Measurements from ENCODE around the gene CIAO3. TPM values are rescaled to one million over a fixed set of nuclear protein-coding genes. Genes with fewer than 3 reads are reported as not detected.

The CIAO3 gene
- total RNA-seq, 1 experiment from 2014 or later = 32.8 TPM

DNA sequence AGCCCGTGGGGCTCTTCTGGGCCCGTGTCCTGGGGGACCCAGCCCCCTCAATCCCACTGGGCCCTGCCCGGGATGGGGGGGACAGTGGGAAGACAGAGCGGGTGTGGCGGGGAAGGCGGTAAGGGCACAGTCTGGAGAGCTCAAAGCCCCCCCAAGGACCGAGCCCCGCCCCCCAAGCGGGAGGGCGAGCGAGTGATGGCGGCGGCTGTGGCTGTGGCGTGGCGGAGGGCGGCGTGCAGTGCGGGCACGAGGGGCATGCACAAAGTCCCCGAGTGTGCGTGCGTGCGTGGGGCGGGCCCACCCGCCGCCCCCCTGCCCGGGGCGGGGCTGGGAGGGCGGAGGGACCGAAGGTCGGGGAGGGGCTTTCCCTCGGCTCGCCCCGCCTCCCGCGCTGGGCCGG is 47.0 kb downstream of the CIAO3 start:
- H3K9ac ChIP-seq (ENCODE audit: low read length) = no peak overlapping the region
- no peaks in the 10 kb centered on the region for H3K36me3 ChIP-seq (ENCODE audit: control insufficient read depth in 1 of 2, insufficient read depth in 2 of 2, low read length in 2 of 2)
- peaks cover 18 to 44% of the 10 kb centered on the region in 2 experiments for H3K4me1 ChIP-seq (ENCODE audit: control insufficient read depth in 1 of 2, insufficient read depth in 2 of 2, low read length in 2 of 2)
- no peaks in the 10 kb centered on the region for H3K9me3 ChIP-seq (ENCODE audit: control insufficient read depth in 1 of 2, insufficient read depth in 1 of 2, low read depth in 1 of 2, low read length in 2 of 2)
- no peaks in the 10 kb centered on the region for H4K20me1 ChIP-seq (ENCODE audit: insufficient read depth)
- ATAC-seq = no peak
- ChIA-PET CTCF (no interaction called here), POLR2A (no interaction called here), RAD21 (ENCODE audit: low non-redundant PET in 1 of 2, low total read pairs in 2 of 2, uncharacterized antibody in 2 of 2, unreplicated experiment in 2 of 2) (no interaction called here)
- H2AFZ ChIP-seq (ENCODE audit: low read depth, low read length, poor library complexity, severe bottlenecking) = no peak overlapping the region
- no peaks in the 10 kb centered on the region for H3K9me2 ChIP-seq (ENCODE audit: insufficient read depth)
- H3K27ac ChIP-seq (ENCODE audit: low read depth, low read length) = no peak overlapping the region
- DNase-seq (ENCODE audit: low read depth, low spot score) = no peak
- intact Hi-C loops (cut with micrococcal nuclease) = no loop called here
- no peaks in the 10 kb centered on the region for H3K27me3 ChIP-seq (ENCODE audit: insufficient read depth, low read length)
- no peak for TF ChIP-seq EZH2 (IDR thresholded peaks at IDR 0.05)
- TF ChIP-seq CBX3 (IDR thresholded peaks at IDR 0.05; ENCODE audit: low read depth) = no peak
- no peak for TF ChIP-seq FOSL1 (IDR thresholded peaks at IDR 0.05; ENCODE audit: low read depth)
- TF ChIP-seq, protein P1, sequence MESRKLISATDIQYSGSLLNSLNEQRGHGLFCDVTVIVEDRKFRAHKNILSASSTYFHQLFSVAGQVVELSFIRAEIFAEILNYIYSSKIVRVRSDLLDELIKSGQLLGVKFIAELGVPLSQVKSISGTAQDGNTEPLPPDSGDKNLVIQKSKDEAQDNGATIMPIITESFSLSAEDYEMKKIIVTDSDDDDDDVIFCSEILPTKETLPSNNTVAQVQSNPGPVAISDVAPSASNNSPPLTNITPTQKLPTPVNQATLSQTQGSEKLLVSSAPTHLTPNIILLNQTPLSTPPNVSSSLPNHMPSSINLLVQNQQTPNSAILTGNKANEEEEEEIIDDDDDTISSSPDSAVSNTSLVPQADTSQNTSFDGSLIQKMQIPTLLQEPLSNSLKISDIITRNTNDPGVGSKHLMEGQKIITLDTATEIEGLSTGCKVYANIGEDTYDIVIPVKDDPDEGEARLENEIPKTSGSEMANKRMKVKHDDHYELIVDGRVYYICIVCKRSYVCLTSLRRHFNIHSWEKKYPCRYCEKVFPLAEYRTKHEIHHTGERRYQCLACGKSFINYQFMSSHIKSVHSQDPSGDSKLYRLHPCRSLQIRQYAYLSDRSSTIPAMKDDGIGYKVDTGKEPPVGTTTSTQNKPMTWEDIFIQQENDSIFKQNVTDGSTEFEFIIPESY (IDR thresholded peaks at IDR 0.05; ENCODE audit: extremely low read depth, insufficient replicate concordance, low read length) = no peak
- peaks cover 11% of the 10 kb centered on the region; the same call in 1 of the 2 replicates for H3K79me2 ChIP-seq (ENCODE audit: insufficient read depth, low read length)
- H3K4me2 ChIP-seq (ENCODE audit: low read length) = no peak overlapping the region
- no peak overlapping the region for H3K4me3 ChIP-seq (replicated peaks in 1 of 2; ENCODE audit: low read depth in 1 of 2, low read length in 2 of 2)
- no TSS peak for BruUV-seq (replicated peaks)

DNA sequence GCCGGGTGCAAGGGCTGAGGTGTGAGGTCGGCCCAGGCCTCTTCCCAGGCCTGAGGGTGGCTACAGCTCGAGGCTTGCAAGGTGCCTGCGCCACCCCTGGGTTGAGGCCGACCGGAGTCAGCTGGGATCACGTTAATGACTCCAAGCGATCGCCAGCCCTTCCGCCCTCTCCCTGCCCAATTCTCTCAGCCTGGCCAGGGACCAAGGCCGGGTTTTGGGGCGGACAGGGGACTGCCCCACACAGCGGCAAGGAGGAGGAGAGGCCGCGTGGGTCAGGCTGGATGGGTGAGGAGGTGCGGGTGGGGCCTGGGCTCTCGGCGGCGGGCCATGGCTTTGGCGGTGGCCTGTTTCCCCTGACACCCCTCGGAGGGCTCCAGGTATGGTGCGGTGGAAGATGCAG is 47.4 kb downstream of the CIAO3 start:
- CTCF ChIA-PET = no interaction called here
- Histone ChIP-seq H3K9me3 (ENCODE audit: control insufficient read depth in 1 of 2, insufficient read depth in 1 of 2, low read depth in 1 of 2, low read length in 2 of 2) (no peaks in the 10 kb centered on the region), H4K20me1 (ENCODE audit: insufficient read depth) (no peaks in the 10 kb centered on the region), H3K36me3 (ENCODE audit: control insufficient read depth in 1 of 2, insufficient read depth in 2 of 2, low read length in 2 of 2) (no peaks in the 10 kb centered on the region), H3K4me3 (replicated peaks in 1 of 2; ENCODE audit: low read depth in 1 of 2, low read length in 2 of 2) (no peak overlapping the region), H3K27ac (ENCODE audit: low read depth, low read length) (no peak overlapping the region), H3K27me3 (ENCODE audit: insufficient read depth, low read length) (no peaks in the 10 kb centered on the region), H2AFZ (ENCODE audit: low read depth, low read length, poor library complexity, severe bottlenecking) (no peak overlapping the region), H3K4me2 (ENCODE audit: low read length) (no peak overlapping the region), H3K4me1 (ENCODE audit: control insufficient read depth in 1 of 2, insufficient read depth in 2 of 2, low read length in 2 of 2) (peaks cover 18 to 46% of the 10 kb centered on the region in 2 experiments), H3K9ac (ENCODE audit: low read length) (no peak overlapping the region), H3K79me2 (ENCODE audit: insufficient read depth, low read length) (peaks cover 13% of the 10 kb centered on the region; the same call in 1 of the 2 replicates), H3K9me2 (ENCODE audit: insufficient read depth) (no peaks in the 10 kb centered on the region)
- RAD21 ChIA-PET (ENCODE audit: low non-redundant PET in 1 of 2, low total read pairs in 2 of 2, uncharacterized antibody in 2 of 2, unreplicated experiment in 2 of 2) = no interaction called here
- BruUV-seq (replicated peaks) = no TSS peak
- intact Hi-C loops (cut with micrococcal nuclease) = no loop called here
- POLR2A ChIA-PET = no interaction called here
- DNase-seq (ENCODE audit: low read depth, low spot score) (no peak), ATAC-seq (no peak)
- no peak for TF ChIP-seq ZNF274 (IDR thresholded peaks at IDR 0.05; ENCODE audit: low read depth, low read length)
- no peak for TF ChIP-seq SRF (IDR thresholded peaks at IDR 0.05; ENCODE audit: low read depth)
- TF ChIP-seq YY1 (IDR thresholded peaks at IDR 0.05; ENCODE audit: extremely low read depth, insufficient replicate concordance, low read depth, low read length) = no peak
- no peak for TF ChIP-seq SP1 (IDR thresholded peaks at IDR 0.05; ENCODE audit: low read depth)
- no peak for TF ChIP-seq TCF7L2 (IDR thresholded peaks at IDR 0.05; ENCODE audit: borderline replicate concordance, extremely low read depth, insufficient read depth, insufficient read length)
- TF ChIP-seq, protein P2, sequence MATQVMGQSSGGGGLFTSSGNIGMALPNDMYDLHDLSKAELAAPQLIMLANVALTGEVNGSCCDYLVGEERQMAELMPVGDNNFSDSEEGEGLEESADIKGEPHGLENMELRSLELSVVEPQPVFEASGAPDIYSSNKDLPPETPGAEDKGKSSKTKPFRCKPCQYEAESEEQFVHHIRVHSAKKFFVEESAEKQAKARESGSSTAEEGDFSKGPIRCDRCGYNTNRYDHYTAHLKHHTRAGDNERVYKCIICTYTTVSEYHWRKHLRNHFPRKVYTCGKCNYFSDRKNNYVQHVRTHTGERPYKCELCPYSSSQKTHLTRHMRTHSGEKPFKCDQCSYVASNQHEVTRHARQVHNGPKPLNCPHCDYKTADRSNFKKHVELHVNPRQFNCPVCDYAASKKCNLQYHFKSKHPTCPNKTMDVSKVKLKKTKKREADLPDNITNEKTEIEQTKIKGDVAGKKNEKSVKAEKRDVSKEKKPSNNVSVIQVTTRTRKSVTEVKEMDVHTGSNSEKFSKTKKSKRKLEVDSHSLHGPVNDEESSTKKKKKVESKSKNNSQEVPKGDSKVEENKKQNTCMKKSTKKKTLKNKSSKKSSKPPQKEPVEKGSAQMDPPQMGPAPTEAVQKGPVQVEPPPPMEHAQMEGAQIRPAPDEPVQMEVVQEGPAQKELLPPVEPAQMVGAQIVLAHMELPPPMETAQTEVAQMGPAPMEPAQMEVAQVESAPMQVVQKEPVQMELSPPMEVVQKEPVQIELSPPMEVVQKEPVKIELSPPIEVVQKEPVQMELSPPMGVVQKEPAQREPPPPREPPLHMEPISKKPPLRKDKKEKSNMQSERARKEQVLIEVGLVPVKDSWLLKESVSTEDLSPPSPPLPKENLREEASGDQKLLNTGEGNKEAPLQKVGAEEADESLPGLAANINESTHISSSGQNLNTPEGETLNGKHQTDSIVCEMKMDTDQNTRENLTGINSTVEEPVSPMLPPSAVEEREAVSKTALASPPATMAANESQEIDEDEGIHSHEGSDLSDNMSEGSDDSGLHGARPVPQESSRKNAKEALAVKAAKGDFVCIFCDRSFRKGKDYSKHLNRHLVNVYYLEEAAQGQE (IDR thresholded peaks at IDR 0.05; ENCODE audit: low read depth) = no peak
- TF ChIP-seq ZFX (IDR thresholded peaks at IDR 0.05) = no peak
- no peak for TF ChIP-seq EZH2phosphoT487 (IDR thresholded peaks at IDR 0.05; ENCODE audit: borderline replicate concordance)
- no peak for TF ChIP-seq ELF1 (IDR thresholded peaks at IDR 0.05; ENCODE audit: borderline replicate concordance, low read depth)
- TF ChIP-seq POLR2AphosphoS5 (IDR thresholded peaks at IDR 0.05; ENCODE audit: low read depth, low read length) = no peak
- TF ChIP-seq, protein P3, sequence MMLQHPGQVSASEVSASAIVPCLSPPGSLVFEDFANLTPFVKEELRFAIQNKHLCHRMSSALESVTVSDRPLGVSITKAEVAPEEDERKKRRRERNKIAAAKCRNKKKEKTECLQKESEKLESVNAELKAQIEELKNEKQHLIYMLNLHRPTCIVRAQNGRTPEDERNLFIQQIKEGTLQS (IDR thresholded peaks at IDR 0.05) = no peak
- no peak for TF ChIP-seq JUND (IDR thresholded peaks at IDR 0.05)
- no peak for TF ChIP-seq EGR1 (IDR thresholded peaks at IDR 0.05; ENCODE audit: low read depth)
